ENCODE results near the gene ZAR1. TPM values are rescaled to one million over a fixed set of nuclear protein-coding genes. Genes with fewer than 3 reads are reported as not detected.

The ZAR1 gene
- total RNA-seq, 1 experiment from 2014 or later, result not detected

DNA sequence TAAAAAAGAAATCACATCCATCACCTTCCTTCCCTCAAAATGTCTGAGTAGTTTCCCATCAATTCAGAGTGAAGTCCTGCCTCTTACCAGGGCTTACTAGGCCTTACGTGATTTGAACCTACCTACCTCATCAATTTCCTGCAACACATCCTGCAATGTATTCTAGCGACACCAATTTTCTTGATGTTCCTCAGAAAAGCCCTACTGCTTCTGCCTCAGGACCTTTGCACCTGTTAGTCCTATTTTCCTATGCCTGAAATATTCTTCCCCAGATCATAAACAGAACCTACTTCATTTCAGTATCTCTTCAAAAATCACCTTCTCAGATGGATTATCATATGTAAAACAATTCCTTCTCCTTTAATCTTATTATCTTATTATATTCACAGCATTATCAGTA is 52.8 kb downstream of the ZAR1 start:
- ChIA-PET POLR2A (no interaction called here), CTCF (interaction anchor here (1.3 to 1.5 kb wide), 2 partner anchors 13 to 228 kb away, joined by 4 to 6 read pairs; no protein-coding TSS in a partner anchor)
- H3K27me3 Mint-ChIP-seq (ENCODE audit: insufficient read depth, unreplicated experiment), result no peaks in the 10 kb centered on the region
- H3K36me3 Mint-ChIP-seq (ENCODE audit: insufficient read depth, unreplicated experiment), result peaks cover 76% of the 10 kb centered on the region
- no peak for DNase-seq (ENCODE audit: unreplicated experiment)
- no peak for TF ChIP-seq CTCF (IDR thresholded peaks at IDR 0.05; ENCODE audit: unreplicated experiment)
- H3K4me1 Mint-ChIP-seq (ENCODE audit: insufficient read depth, unreplicated experiment), result no peaks in the 10 kb centered on the region
- no peaks in the 10 kb centered on the region for H3K9me3 Mint-ChIP-seq (ENCODE audit: unreplicated experiment)
- no peak overlapping the region for H3K4me3 Mint-ChIP-seq (ENCODE audit: unreplicated experiment)
- H3K27ac Mint-ChIP-seq (ENCODE audit: low read depth, unreplicated experiment), result no peak overlapping the region
- intact Hi-C loops (cut with micrococcal nuclease), result no loop called here
- BruUV-seq (replicated peaks), result no TSS peak

GRCh38 chr4:48543796-48544195 is 53.7 kb downstream of the ZAR1 start:
- intact Hi-C loops (cut with micrococcal nuclease), result no loop called here
- no peak overlapping the region for H3K4me3 Mint-ChIP-seq (ENCODE audit: unreplicated experiment)
- peaks cover 78% of the 10 kb centered on the region for H3K36me3 Mint-ChIP-seq (ENCODE audit: insufficient read depth, unreplicated experiment)
- CTCF ChIA-PET, result interaction anchor here (3.4 kb wide), 1 partner anchor 15 kb away, joined by 7 read pairs; no protein-coding TSS in a partner anchor
- no peaks in the 10 kb centered on the region for H3K27me3 Mint-ChIP-seq (ENCODE audit: insufficient read depth, unreplicated experiment)
- no peak for TF ChIP-seq CTCF (IDR thresholded peaks at IDR 0.05; ENCODE audit: unreplicated experiment)
- no peaks in the 10 kb centered on the region for H3K9me3 Mint-ChIP-seq (ENCODE audit: unreplicated experiment)
- POLR2A ChIA-PET, result no interaction called here
- BruUV-seq (replicated peaks), result no TSS peak
- no peaks in the 10 kb centered on the region for H3K4me1 Mint-ChIP-seq (ENCODE audit: insufficient read depth, unreplicated experiment)
- DNase-seq (ENCODE audit: unreplicated experiment), result no peak
- H3K27ac Mint-ChIP-seq (ENCODE audit: low read depth, unreplicated experiment), result no peak overlapping the region

Other genes starting within 250 kb of the ZAR1 start
- gene TEC, start 220.4 kb upstream of the ZAR1 start, total RNA-seq (2022), result 1.1 and 1.6 TPM in 2 replicates
- gene SLAIN2, start 148.7 kb upstream of the ZAR1 start, total RNA-seq (2022), result 74.0 and 81.6 TPM in 2 replicates
- not detected in 2 replicates for gene SLC10A4, start 6.9 kb upstream of the ZAR1 start, total RNA-seq (2022)

Measured in MCF 10A (cell line).